ENCODE measurements around the gene ZYG11B.

GRCh38 chr1:52786148-52786547 lies 59.9 kb downstream of the ZYG11B start:
- no peak for TF ChIP-seq CTCF (conservative IDR thresholded peaks at IDR 0.05)
- no peak for TF ChIP-seq ZFX (IDR thresholded peaks at IDR 0.05)

Data from C4-2B (cell line).